Stimulated activated CD8-positive, alpha-beta memory T cell treated with anti-CD3 and anti-CD28 coated beads, Interleukin-4, amount 100 ng/mL, for 24 hours (primary cell): ENCODE results near the gene KRTAP10-5.
"Not testable (repeated sequence)": the region's sequence is repeated elsewhere in the genome, so short reads cannot be mapped to it uniquely, and the experiment has no call there.

Experiments used
- DNase-seq: peaks from one replicate; pipeline ENCODE4 v3.0.0-alpha.2; 2020; ENCODE audit warnings: low read depth

KRTAP10-5 gene

DNA sequence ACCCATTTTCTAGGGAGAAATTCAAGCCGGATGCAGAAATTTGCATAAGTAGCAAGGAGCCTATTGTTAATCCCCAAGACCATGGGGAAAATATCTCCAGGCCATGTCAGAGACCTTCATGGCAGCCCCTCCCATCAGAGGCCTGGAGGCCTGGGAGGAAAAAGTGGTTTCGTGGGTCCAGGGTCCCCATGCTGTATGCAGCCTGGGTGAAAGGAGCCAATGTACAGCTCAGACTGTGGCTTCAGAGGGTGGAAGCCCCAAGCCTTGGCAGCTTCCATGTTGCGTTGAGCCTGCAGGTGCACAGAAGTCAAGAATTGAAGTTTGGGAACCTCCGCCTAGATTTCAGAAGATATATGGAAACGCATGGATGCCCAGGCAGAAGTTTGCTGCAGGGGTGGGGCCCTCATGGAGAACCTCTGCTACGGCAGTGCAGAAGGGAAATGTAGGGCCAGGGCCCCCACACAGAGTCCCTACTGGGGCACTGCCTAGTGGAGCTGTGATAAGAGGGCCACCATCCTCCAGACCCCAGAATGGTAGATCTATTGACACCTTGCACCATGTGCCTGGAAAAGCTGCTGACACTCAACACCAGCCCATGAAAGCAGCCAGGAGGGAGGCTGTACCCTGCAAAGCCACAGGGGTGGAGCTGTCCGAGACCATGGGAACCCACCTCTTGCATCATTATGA is 29.9 kb upstream of the KRTAP10-5 start:
- not testable (repeated sequence) for DNase-seq

DNA sequence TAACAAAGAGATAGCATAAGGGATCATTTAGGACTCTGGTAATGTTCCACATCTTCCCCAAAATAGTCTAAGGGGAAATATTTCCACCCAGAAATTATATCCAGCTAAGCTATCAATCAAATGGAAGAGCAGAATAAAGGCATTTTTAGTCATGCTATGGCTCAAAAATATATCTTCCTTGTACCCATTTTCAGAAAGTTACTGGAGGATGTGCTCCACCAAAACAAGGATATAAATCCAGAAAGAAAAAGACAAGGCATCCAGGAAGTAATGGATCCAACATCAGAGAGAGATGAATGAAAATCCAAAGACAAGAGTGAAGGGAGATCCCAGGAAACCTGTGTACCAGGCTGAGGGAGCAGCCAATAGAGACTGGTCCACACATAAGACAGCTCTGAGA is 28.8 kb upstream of the KRTAP10-5 start:
- DNase-seq, result no peak

DNA sequence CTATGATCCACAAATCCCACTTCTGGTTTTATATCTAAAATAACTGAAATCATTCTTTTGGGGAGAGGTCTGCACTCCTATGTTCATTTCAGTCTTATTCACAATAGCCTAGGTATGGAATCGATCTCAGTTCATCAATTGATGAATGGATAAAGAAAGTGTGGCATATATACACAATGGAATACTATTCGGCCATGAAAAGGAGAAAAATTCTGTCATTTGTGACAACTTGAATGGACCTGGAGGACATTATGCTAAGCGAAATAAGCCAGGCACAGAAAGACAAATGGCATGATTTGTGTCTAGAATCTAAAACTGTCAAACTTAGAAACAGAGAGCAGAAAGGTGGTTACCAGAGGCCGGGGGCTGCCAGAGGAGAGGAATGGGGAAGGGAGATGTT is 26.1 kb upstream of the KRTAP10-5 start:
- no peak for DNase-seq

DNA sequence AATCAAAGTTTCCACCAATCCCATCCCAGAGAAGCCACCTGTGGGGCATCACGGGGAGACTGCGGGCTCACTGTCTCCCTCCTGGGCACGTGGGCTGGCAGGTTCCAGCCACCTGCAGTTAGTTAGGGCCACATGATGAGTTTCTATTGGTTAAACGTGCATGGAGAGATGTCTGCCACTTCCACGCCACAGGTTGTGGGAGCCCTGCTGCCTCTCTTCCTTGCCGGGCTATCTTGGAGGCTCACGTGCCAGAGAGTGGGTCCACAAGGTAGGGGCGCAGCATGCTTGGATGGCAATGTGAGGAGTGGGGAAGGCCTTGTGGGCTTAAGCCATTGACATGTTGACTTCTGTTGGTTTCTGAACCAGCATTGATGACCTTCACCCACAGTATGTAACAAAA is 23.5 kb upstream of the KRTAP10-5 start:
- no peak for DNase-seq

DNA sequence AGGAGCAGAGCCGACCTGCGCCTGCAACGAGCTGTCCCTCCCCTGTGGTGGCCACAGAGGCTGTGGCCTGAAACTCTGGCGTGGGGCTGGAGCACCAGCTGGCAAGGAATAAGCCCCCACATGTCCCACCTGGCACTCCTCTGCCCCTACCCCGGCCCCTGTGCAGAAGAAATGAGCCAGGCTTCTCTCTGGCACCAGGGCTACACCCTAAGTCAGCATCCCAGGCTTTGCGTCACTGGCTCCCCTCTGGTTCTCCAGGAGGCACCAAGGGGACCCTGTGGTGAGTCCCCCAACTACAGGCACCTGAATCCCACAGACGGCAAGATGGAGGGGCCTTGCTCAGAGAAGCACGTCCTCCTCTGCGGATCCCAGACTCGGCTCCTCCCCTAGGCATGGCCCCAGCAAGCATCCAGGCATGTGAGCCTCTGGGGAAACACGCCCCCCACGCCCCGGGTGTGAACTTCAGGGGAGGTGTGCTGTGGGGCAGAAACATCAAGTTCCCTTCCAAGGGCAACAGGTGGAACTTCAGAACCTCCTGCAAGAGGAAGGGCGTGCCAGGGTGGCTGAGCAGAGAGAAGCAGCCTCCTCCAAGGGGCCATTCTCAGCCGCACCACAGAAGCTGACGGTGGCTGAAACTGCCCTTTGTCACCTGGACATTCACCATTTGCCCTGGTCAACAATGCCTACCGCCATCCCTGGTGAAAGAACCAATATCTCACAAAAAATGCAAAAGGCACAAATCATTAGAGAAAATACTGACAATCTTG is 22.9 kb upstream of the KRTAP10-5 start:
- no peak for DNase-seq

DNA sequence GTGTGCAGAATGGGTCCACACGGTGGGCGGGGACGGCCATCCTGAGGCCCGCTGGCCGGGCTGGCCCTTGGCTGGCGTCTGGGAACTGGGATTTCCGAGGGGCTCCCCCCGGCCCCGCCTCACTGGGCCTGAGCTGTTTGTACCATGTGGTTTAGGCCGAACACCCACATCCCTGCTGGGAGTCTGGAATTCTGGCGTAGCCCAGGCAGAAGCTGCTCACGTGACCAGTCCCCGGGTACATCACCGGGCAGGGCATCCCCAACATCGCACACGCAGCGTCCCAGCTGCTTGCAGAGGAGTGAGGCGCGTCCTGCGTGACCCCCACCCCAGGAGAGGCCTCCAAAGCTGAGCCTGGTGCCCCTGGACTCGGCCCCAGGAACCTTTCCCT is 22.1 kb upstream of the KRTAP10-5 start:
- DNase-seq, result no peak

DNA sequence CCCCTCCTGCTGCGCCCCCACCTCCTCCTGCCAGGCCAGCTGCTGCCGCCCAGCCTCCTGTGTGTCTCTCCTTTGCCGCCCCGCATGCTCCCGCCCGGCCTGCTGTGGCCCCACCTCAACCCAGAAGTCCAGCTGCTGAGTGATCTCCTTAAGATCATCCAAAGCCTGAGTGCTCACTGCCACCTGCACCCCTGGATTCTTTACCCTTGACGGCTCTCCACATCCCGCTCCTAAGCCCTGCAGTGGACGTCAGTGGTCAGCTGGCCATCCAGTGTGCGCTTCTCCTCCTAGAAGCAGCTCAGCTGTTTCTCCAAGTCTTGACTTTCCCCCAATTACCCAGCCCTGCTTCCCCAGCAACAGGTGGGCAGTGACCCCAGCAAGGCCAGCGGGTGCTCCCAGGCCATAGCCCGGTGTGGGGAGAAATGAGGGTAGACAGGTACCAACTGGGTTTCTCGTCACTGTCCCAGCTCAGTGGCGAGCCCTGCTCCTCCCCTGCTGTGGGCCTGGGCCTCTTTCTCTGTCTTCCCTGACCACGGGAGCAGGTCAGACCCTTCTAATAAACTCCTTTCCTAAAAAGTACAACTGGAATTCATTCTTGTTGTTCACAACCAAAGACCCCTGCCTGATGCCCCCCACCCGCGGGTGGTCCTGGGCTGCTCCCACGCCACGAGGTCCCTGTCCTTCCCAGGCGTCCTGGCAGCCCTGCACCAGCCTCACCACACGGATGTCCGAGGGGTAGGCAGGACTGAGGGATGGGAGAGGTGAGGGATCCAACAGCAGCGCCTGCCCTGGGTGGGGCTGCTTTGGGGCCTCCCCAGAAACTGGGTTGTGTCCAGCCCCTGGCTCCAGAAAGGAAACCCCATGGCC is 21.4 kb upstream of the KRTAP10-5 start:
- DNase-seq, result no peak

DNA sequence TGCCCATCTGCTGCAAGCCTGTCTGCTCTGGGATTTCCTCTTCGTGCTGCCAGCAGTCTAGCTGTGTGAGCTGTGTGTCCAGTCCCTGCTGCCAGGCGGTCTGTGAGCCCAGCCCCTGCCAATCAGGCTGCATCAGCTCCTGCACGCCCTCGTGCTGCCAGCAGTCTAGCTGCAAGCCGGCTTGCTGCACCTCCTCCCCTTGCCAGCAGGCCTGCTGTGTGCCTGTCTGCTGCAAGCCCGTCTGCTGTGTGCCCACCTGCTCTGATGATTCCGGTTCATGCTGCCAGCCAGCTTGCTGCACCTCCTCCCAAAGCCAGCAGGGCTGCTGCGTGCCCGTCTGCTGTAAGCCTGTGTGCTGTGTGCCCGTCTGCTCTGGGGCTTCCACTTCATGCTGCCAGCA is 20.7 kb upstream of the KRTAP10-5 start:
- DNase-seq, result not testable (repeated sequence)

DNA sequence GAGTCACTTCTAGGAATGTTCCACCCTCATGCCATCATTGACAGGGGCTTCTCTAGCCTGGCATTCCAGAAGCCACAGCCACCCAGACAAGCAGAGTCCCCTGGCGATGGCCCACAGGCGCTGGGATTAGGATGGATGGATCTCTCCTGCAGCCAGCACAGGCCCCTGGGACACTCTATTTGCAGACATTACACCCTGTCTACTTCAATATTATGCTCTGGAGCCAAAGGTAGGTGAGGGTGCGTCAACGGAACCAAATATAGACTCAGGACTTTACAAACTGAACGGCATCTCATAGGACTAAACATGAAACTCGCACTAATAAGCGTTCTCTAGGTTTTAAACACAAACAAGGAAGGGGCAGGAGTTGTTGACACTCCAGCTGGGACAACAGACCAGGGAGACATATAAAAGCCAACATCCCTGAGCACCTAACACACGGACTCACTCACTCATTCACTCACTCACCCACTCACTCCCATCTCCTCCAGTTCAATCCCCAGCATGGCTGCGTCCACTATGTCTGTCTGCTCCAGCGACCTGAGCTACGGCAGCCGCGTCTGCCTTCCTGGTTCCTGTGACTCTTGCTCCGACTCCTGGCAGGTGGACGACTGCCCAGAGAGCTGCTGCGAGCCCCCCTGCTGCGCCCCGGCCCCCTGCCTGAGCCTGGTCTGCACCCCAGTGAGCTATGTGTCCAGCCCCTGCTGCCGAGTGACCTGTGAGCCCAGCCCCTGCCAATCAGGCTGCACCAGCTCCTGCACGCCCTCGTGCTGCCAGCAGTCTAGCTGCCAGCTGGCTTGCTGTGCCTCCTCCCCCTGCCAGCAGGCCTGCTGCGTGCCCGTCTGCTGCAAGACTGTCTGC is 19.9 kb upstream of the KRTAP10-5 start, which contains the start of gene KRTAP10-7:
TSS of gene KRTAP10-7 (plus strand) at position 480 of the 861 bp plus-strand sequence. CDS start at position 505, 25 bp downstream.
- DNase-seq, result not testable (repeated sequence)

DNA sequence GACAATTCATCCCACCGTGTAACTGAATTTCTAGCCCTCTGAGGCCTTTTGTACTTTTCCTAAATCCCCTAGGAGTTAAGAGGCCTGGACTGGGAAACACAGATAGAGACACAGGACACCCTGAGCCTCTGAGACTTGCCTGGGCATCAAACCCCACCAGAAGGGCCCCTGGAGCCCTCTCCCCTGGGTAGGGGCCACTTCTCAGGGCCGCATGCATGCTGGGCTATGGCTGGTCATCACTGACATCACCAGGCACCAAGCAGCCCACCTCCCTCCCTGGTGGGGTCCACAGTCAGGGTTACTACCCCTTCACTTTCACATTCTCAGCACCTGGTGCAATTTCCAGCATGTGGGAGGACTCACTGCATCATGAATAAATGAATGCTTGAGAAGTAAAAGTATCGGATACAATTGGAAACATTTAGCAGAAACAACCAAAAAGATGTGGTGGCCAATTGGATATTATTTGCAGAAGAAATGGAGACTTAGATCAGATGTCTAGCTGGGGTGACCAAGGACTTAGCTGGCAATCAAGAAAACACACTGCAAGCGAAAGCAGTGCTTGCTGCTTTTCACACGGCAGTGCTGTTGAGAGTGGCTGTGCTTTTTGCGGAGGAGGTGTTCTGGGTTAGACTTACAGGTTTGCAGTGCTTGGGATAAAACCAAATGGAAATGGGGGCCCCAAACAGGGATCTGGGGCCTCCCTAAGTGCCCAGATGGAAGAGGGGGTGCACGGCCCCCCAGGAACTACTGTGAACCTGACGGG is 19.0 kb upstream of the KRTAP10-5 start:
- DNase-seq, result no peak

DNA sequence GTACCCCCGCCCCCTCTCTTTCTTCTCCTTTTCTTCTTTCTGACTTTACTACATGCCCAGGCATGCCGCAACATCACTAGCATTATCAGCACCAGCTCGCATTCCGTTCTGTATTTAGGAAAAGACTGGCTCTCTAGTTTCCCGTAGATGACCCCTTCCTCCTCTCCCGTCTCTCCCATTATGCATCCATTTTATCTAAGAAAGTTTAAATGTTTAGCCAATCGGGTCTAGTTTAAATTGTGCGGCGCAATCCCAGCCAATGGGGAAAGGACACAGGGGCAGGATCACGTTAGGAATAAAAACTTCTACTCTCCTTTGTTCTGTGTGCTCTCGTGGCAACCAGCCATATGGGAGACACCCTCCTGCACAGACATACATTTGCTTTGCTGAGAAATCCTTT is 17.7 kb upstream of the KRTAP10-5 start:
- no peak for DNase-seq

DNA sequence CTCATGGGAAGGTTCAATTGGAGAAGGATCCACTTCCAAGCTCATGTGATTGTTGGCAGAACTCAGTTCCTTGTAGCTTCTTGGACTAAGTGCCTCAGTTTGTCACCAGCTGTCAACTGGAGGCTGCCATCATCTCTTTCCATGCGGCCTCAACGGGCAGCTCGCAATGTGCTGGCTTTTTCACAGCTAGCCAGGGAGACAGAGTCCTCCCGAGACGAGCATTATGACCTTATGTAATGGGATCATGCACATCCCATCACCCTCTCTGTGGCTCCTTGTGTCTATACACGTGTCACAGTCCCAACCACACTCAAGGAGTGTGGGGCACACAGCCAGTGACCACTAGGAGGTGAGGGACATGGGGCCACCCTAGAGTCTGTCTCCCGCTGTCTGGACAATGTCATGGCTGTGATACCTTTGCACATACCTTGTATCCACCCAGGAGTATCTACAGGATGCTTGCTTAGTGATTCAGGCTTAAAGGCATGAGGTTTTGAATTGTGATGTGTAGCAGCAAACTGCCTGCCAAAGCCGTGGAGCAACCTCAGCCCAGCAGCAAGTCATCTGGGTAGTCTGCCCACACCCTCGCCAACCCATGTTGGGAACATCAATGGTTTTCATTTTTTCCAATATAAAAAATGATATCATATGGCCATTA is 15.8 kb upstream of the KRTAP10-5 start:
- DNase-seq, result no peak

DNA sequence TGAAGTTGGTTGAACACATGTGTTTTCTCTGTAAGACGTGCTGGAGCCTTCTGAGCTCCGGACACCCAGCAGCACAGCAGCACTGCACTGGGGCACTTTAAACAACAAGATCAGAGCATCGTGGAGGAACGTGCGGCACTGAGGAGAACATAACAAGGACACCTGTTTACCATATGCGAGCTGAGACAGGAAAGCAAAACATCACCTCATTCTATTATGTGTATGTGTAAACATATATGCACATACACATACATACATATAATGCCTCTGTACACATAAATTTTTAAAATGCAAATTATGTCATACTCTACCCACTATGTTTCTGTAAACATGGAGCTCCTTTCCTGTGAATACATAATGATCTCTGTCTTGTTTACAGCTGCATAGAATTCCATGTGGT is 15.1 kb upstream of the KRTAP10-5 start:
- DNase-seq, result no peak

DNA sequence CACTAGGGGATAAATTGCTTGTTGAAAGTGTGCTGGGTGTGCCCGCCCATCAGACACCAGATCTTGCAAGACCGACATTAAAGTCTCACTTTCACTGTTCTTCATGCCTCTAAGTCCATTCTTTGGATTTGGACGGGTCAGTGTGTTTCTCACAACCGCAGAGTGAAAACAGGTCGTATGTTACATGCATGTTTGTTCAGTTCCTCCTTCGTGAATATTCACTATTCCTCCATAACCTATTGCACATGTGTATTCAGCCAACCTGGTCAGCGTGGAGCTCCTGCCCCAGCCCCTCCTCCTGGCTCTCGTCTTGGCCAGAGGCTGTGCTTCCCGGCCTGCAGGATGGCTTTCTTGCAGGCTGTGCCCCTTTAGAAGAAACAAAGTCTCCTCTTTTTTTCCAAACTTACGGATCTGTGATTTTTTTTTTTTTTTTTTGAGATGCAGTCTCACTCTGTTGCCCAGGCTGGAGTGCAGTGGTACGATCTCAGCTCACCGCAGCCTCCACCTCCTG is 14.1 kb upstream of the KRTAP10-5 start:
- no peak for DNase-seq

DNA sequence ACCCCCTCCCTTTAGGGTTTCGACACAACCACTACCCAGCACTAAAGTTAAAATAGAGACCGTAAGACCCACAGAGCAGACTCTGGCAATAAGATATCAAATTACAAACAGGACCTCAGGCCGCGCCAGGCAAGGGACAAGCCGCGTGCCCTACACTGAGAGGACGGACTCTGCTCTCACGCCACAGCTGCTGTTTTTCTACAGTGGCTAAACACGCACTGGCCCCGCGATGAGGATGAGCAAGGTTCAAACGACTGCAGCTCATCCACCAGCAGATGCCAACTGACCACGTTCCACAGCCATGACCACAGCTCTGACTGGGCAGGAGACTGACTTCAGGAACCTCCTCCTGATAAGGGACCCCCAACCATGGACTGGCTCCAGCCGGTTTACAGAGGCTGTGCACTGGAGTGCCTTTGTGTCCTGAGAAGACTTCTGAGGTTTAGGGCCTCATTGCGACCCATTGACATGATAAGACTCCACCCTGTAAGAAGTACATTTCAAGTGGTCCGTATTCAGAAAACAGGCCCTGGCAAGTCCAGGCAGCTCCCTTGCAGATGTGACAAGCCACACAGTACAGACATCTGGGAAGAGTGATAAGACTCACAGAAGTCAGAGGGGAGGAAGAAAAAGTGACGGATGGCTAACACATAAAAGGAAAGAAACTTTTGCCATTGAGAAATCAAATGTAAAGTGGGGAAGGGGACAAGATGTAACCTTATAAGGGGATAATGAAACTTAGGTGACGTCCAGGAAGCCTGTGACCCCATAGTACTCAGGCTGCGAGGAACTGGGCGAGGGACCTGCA is 13.4 kb upstream of the KRTAP10-5 start:
- no peak for DNase-seq

DNA sequence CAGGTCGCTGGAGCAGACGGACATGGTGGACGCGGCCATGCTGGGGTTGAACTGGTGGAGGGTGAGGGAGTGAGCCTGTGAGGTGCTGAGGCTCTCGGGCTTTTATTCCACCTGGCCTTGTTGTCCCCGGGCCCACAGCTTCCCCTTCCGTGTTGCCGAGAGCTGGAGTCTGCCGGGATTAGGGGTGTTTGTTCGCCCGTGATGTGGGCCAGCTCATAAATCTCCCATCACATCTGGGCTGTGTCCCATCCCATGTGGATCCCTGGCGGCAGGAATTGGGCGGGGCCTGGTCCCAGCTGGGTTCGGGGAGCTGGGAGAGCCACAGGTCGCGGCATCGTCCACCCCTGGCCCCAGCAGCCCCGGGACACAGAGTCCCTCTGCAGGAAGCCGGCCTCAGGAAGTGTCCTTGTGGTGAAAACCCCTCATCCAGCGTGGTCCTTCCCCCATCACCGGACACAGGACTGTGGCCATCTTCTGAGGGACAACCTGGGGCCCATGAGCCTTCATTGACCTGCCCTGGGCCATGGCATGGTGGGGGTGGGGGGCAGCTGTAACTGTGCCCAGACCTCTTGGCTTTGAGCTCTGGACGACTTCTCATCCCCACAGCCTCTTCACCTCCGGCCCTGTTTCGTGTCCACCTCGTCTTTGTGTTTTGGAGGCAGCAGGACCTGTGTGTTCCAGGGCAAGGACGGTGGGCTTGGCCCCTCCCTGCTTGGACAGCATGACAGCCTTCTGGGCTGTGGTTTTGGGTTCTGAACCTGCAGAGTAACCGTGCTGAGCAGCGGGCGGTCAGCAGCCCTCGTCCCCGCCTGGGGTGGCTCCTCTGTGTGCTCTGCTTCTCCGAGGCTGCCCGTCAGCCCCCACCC is 12.3 kb upstream of the KRTAP10-5 start, which contains the start of gene KRTAP10-6:
TSS of gene KRTAP10-6 (minus strand) at position 60 of the 866 bp plus-strand sequence. CDS start at position 39, 21 bp downstream.
- no peak for DNase-seq

DNA sequence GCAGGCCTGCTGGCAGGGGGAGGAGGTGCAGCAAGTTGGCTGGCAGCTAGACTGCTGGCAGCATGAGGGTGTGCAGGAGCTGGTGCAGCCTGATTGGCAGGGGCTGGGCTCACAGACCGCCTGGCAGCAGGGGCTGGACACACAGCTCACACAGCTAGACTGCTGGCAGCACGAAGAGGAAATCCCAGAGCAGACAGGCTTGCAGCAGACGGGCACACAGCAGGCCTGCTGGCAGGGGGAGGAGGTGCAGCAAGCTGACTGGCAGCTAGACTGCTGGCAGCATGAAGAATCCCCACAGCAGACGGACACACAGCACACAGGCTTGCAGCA is 11.4 kb upstream of the KRTAP10-5 start:
- DNase-seq, result not testable (repeated sequence)
